ENCODE data around the gene KIRREL1.

DNA sequence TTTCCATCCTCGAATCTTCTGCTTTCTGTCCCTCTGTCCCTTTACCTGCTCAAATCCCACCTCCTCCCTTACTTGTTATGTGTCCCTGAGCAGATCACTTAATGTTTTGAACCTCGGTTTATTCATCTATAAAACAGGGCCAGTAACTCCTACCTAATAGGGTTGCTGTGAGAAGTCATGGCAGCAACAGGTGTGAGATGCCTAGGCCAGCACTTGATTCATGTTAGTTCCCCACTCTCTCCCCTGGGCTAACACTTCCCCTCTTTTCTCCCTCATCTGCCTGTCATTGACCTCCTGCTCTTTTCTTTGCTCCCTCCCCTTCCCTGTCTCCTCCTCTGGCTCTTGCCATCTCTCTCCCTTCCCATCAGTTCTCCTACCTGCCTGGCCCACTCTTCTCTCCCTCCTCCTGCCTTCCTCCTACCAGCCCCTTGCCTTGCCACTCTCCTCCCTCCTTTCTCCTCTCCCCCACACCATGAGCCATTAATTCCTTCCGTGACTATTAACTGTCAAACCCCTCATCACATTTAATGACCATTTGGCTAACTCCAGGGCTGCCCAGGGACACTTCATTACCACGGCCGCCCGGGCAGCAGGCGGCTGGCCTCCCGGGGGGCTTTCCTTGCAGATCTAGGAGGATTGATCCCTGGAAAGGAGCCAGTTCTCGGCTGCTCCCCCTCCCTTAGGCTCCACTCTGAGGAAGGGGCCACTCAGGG is 96.6 kb downstream of the KIRREL1 start:
- no peak for TF ChIP-seq POLR2A (IDR thresholded peaks at IDR 0.05)
- TF ChIP-seq, protein P1, sequence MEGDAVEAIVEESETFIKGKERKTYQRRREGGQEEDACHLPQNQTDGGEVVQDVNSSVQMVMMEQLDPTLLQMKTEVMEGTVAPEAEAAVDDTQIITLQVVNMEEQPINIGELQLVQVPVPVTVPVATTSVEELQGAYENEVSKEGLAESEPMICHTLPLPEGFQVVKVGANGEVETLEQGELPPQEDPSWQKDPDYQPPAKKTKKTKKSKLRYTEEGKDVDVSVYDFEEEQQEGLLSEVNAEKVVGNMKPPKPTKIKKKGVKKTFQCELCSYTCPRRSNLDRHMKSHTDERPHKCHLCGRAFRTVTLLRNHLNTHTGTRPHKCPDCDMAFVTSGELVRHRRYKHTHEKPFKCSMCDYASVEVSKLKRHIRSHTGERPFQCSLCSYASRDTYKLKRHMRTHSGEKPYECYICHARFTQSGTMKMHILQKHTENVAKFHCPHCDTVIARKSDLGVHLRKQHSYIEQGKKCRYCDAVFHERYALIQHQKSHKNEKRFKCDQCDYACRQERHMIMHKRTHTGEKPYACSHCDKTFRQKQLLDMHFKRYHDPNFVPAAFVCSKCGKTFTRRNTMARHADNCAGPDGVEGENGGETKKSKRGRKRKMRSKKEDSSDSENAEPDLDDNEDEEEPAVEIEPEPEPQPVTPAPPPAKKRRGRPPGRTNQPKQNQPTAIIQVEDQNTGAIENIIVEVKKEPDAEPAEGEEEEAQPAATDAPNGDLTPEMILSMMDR (IDR thresholded peaks at IDR 0.05): no peak
